HL-60 (cell line): ENCODE results near the gene WNT3.

ENCODE experiments used
- GABPA ChIP-seq: IDR thresholded peaks from 2 replicates; pipeline ENCODE4 v1.6.1; 2012; ENCODE audit warnings: low read depth
- POLR2AphosphoS5 ChIP-seq: IDR thresholded peaks from 2 replicates; pipeline ENCODE4 v1.6.1; 2012; ENCODE audit warnings: low read depth
- SPI1 ChIP-seq: IDR thresholded peaks from 2 replicates; pipeline ENCODE4 v1.6.1; 2012; ENCODE audit warnings: low read depth, mild to moderate bottlenecking, borderline replicate concordance
- TF ChIP-seq, protein P1 (sequence below): IDR thresholded peaks from one replicate; pipeline ENCODE4 v1.5.1; 2011; ENCODE audit warnings: low read length, control low read depth, inconsistent platforms; ENCODE audit not compliant: insufficient read depth

DNA sequence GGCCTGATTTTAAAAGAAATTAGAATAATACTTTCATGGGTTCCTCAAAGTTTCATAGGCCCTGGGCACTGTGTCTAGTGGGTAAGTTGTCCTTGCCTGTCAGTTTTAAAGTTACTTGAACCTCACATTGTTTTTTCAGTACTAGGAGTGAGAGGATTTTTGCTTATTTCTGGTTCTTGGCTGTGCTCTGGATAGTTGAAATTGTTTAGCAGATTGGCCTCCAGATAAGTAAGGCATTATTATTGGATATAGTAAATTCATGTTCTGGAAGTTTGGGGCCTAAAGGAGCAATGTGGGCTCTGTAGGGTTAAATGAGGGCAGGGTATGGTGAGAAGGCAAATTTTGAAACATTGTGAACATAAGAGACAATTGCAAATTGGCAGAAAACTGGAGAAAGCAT is 78.5 kb downstream of the WNT3 start:
- TF ChIP-seq, protein P1, sequence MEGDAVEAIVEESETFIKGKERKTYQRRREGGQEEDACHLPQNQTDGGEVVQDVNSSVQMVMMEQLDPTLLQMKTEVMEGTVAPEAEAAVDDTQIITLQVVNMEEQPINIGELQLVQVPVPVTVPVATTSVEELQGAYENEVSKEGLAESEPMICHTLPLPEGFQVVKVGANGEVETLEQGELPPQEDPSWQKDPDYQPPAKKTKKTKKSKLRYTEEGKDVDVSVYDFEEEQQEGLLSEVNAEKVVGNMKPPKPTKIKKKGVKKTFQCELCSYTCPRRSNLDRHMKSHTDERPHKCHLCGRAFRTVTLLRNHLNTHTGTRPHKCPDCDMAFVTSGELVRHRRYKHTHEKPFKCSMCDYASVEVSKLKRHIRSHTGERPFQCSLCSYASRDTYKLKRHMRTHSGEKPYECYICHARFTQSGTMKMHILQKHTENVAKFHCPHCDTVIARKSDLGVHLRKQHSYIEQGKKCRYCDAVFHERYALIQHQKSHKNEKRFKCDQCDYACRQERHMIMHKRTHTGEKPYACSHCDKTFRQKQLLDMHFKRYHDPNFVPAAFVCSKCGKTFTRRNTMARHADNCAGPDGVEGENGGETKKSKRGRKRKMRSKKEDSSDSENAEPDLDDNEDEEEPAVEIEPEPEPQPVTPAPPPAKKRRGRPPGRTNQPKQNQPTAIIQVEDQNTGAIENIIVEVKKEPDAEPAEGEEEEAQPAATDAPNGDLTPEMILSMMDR = no peak
- no peak for TF ChIP-seq POLR2AphosphoS5
- TF ChIP-seq GABPA = no peak
- TF ChIP-seq SPI1 = no peak
